Activated B cell treated with CpG ODN at 0.5 μM for 24 hours (primary cell): ENCODE results near the gene PPIE. TPM values are rescaled to one million over a fixed set of nuclear protein-coding genes. Genes with fewer than 3 reads are reported as not detected.
A peak's percentile ranks its signal among the peaks of the same experiment; 100 is the strongest.

ENCODE experiments used
- ATAC-seq: fragments of 200-7000 bp; cut with Tn5 transposase; one replicate; pipeline ENCODE4 v1.10.0; 2021; ENCODE audit warnings: low read depth, mild to moderate bottlenecking, moderate library complexity
- CTCF ChIA-PET: fragments of 350-600 bp; sonication (Branson Sonifier 250); formaldehyde crosslinking; loops from one replicate; lab custom pipeline; 2021; ENCODE audit warnings: antibody characterized with exemption; lab: Charles Lee
- POLR2A ChIA-PET: fragments of 350-600 bp; sonication (Branson Sonifier 250); formaldehyde crosslinking; loops from one replicate; lab custom pipeline; 2021; ENCODE audit warnings: antibody characterized with exemption; lab: Charles Lee
- DNase-seq: peaks from one replicate; pipeline ENCODE4 v3.0.0; 2022
- H3K27ac Mint-ChIP-seq: one replicate; pipeline ENCODE4 v1.8.0; 2020; ENCODE audit warnings: mixed read lengths
- H3K27me3 Mint-ChIP-seq: one replicate; pipeline ENCODE4 v1.8.0; 2021; ENCODE audit warnings: mixed read lengths
- H3K36me3 Mint-ChIP-seq: one replicate; pipeline ENCODE4 v1.8.0; 2021; ENCODE audit warnings: low read depth, mixed read lengths
- H3K4me1 Mint-ChIP-seq: one replicate; pipeline ENCODE4 v1.8.0; 2021; ENCODE audit warnings: mixed read lengths
- H3K4me3 Mint-ChIP-seq: one replicate; pipeline ENCODE4 v1.8.0; 2020; ENCODE audit warnings: mild to moderate bottlenecking, mixed read lengths
- H3K9me3 Mint-ChIP-seq: one replicate; pipeline ENCODE4 v1.8.0; 2020; ENCODE audit warnings: mixed read lengths
- CTCF ChIP-seq: fragments of 200-600 bp; IDR thresholded peaks from one replicate; pipeline ENCODE4 v1.8.0; 2022; ENCODE audit warnings: antibody characterized with exemption, mild to moderate bottlenecking
- intact Hi-C: fragments of 100-400 bp; cut with micrococcal nuclease; formaldehyde crosslinking; loops from one replicate; pipeline ENCODE4 v1.15.1; 2024
- total RNA-seq: library from RNA; stranded (reverse); gene quantifications from 2 replicates; pipeline ENCODE4 v1.2.3, GENCODE V29; 2022

Gene PPIE
- 64.9 and 68.5 TPM in 2 replicates for total RNA-seq

- peak; percentile 79 for DNase-seq
- Mint-ChIP-seq H3K4me1 (peaks cover 23% of the 10 kb centered on the region), H3K9me3 (peaks cover 3% of the 10 kb centered on the region), H3K4me3 (peak within 1 kb of the TSS; percentile 98), H3K36me3 (peaks cover 45% of the 10 kb centered on the region), H3K27me3 (peaks cover 15% of the 10 kb centered on the region), H3K27ac (peak within 1 kb of the TSS; percentile 88)
- no peak for TF ChIP-seq CTCF
- peak; percentile 99 for ATAC-seq
- intact Hi-C loops: loop anchor here (1.0 kb wide), 2 partner anchors 61 to 145 kb away; partner anchors contain the start of gene TRIT1
- ChIA-PET CTCF (no interaction called here), POLR2A (interaction anchor here (0.5 to 2.0 kb wide), 29 partner anchors 9 to 1066 kb away, joined by 3 to 26 read pairs (median 4); partner anchors contain the start of genes BMP8B, HPCAL4, PABPC4 and ZNF684)
Measured at GRCh38 chr1:39738622-39739366, at the start of gene PPIE. Gene PPIE, plus strand, starts transcription at chr1:39738882. Its CDS starts 19 bp downstream, at chr1:39738901.

- ATAC-seq (no peak), DNase-seq (no peak)
- H3K27ac Mint-ChIP-seq: no peak overlapping the region
- ChIA-PET CTCF (no interaction called here), POLR2A (no interaction called here)
- no peak overlapping the region for H3K4me3 Mint-ChIP-seq
- peaks cover 69% of the 10 kb centered on the region for H3K27me3 Mint-ChIP-seq
- H3K4me1 Mint-ChIP-seq: peaks cover 23% of the 10 kb centered on the region
- intact Hi-C loops: no loop called here
- no peaks in the 10 kb centered on the region for H3K9me3 Mint-ChIP-seq
- H3K36me3 Mint-ChIP-seq: no peaks in the 10 kb centered on the region
- TF ChIP-seq CTCF: no peak
Measured at GRCh38 chr1:39689214-39689613, 49.5 kb upstream of the PPIE start.

GRCh38 chr1:39689635-39690034, 49.0 kb upstream of the PPIE start:
- Mint-ChIP-seq H3K9me3 (no peaks in the 10 kb centered on the region), H3K4me1 (peaks cover 22% of the 10 kb centered on the region), H3K4me3 (no peak overlapping the region), H3K27me3 (peaks cover 65% of the 10 kb centered on the region), H3K36me3 (no peaks in the 10 kb centered on the region), H3K27ac (no peak overlapping the region)
- no peak for TF ChIP-seq CTCF
- no peak for DNase-seq
- intact Hi-C loops: no loop called here
- POLR2A ChIA-PET: no interaction called here
- CTCF ChIA-PET: no interaction called here
- no peak for ATAC-seq

GRCh38 chr1:39690225-39690624, 48.5 kb upstream of the PPIE start:
- no peak overlapping the region for H3K27ac Mint-ChIP-seq
- ATAC-seq (no peak), DNase-seq (no peak)
- peaks cover 19% of the 10 kb centered on the region for H3K4me1 Mint-ChIP-seq
- CTCF ChIA-PET: no interaction called here
- POLR2A ChIA-PET: no interaction called here
- peaks cover 62% of the 10 kb centered on the region for H3K27me3 Mint-ChIP-seq
- H3K9me3 Mint-ChIP-seq: no peaks in the 10 kb centered on the region
- TF ChIP-seq CTCF: no peak
- H3K4me3 Mint-ChIP-seq: peak overlapping the region; percentile 66
- intact Hi-C loops: no loop called here
- H3K36me3 Mint-ChIP-seq: no peaks in the 10 kb centered on the region

- H3K27me3 Mint-ChIP-seq: peaks cover 66% of the 10 kb centered on the region
- TF ChIP-seq CTCF: no peak
- intact Hi-C loops: no loop called here
- no peaks in the 10 kb centered on the region for H3K36me3 Mint-ChIP-seq
- peak overlapping the region; percentile 66 for H3K4me3 Mint-ChIP-seq
- DNase-seq (no peak), ATAC-seq (no peak)
- ChIA-PET POLR2A (interaction anchor here (0.6 to 1.5 kb wide), 4 partner anchors 47 to 155 kb away, joined by 4 to 5 read pairs (median 4); partner anchors contain the start of gene PPIE), CTCF (interaction anchor here (0.9 kb wide), 1 partner anchor 36 kb away, joined by 3 read pairs; no protein-coding TSS in a partner anchor)
- H3K9me3 Mint-ChIP-seq: no peaks in the 10 kb centered on the region
- no peak overlapping the region for H3K27ac Mint-ChIP-seq
- peaks cover 19% of the 10 kb centered on the region for H3K4me1 Mint-ChIP-seq
Measured at GRCh38 chr1:39690794-39691382, 47.8 kb upstream of the PPIE start.
